Measurements from ENCODE around the gene CSMD2.

The CSMD2 gene

GRCh38 chr1:33636209-33636608 is 528.8 kb downstream of the CSMD2 start:
- CTCF ChIA-PET = interaction anchor here (0.9 kb wide), 1 partner anchor 1106 kb away, joined by 3 read pairs; no protein-coding TSS in a partner anchor
- TF ChIP-seq FOXA1 (IDR thresholded peaks at IDR 0.05) = no peak
- POLR2A ChIA-PET = no interaction called here
- DNase-seq (ENCODE audit: extremely low spot score) = no peak

GRCh38 chr1:33635336-33636012 is 529.6 kb downstream of the CSMD2 start:
- TF ChIP-seq BHLHE40 (IDR thresholded peaks at IDR 0.05; ENCODE audit: borderline replicate concordance) (no peak), ZNF384 (IDR thresholded peaks at IDR 0.05) (no peak), FOXA1 (IDR thresholded peaks at IDR 0.05) (no peak)
- TF ChIP-seq, protein P1, sequence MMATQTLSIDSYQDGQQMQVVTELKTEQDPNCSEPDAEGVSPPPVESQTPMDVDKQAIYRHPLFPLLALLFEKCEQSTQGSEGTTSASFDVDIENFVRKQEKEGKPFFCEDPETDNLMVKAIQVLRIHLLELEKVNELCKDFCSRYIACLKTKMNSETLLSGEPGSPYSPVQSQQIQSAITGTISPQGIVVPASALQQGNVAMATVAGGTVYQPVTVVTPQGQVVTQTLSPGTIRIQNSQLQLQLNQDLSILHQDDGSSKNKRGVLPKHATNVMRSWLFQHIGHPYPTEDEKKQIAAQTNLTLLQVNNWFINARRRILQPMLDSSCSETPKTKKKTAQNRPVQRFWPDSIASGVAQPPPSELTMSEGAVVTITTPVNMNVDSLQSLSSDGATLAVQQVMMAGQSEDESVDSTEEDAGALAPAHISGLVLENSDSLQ (IDR thresholded peaks at IDR 0.05) = no peak
- CTCF ChIA-PET = interaction anchor here (0.9 kb wide), 1 partner anchor 1107 kb away, joined by 3 read pairs; no protein-coding TSS in a partner anchor
- POLR2A ChIA-PET = no interaction called here
- no peak for DNase-seq (ENCODE audit: extremely low spot score)

DNA sequence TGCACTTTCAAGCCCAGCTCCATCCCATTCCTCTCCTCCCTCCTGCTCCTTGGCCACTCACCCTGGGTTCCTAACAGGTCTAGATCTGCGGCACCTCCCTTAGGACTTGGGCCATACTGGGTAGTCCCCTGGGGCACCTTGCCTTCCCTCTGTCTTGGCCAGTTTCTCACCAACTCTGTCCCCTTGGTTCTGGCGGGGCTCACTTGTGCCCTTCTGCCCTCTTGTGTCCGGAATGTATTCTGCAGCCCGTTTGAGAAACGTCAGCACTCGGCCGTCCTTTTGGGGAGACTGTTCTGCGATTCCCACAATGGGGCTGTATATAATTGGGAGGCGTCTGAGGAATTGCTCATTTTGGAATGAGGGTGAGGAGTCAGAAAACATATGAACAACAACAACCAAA is 530.2 kb downstream of the CSMD2 start:
- TF ChIP-seq NFRKB (IDR thresholded peaks at IDR 0.05) (no peak), LEF1 (IDR thresholded peaks at IDR 0.05; ENCODE audit: borderline replicate concordance) (no peak), SUZ12 (IDR thresholded peaks at IDR 0.05) (no peak), CTBP1 (IDR thresholded peaks at IDR 0.05; ENCODE audit: borderline replicate concordance) (no peak), SP1 (IDR thresholded peaks at IDR 0.05) (no peak), FOXK2 (IDR thresholded peaks at IDR 0.05) (no peak), FOXA1 (IDR thresholded peaks at IDR 0.05) (no peak), BHLHE40 (IDR thresholded peaks at IDR 0.05; ENCODE audit: borderline replicate concordance) (no peak), ELF4 (IDR thresholded peaks at IDR 0.05) (no peak), ARNT (IDR thresholded peaks at IDR 0.05) (no peak), HDGF (IDR thresholded peaks at IDR 0.05; ENCODE audit: borderline replicate concordance) (no peak), ZNF384 (IDR thresholded peaks at IDR 0.05) (no peak)
- TF ChIP-seq, protein P1 (IDR thresholded peaks at IDR 0.05) = no peak
- ChIA-PET CTCF (interaction anchor here (0.6 kb wide), 1 partner anchor 405 kb away, joined by 3 read pairs; no protein-coding TSS in a partner anchor), POLR2A (no interaction called here)
- peak; percentile 70 for DNase-seq (ENCODE audit: extremely low spot score)

GRCh38 chr1:33634143-33634542 is 530.9 kb downstream of the CSMD2 start:
- POLR2A ChIA-PET = no interaction called here
- TF ChIP-seq FOXK2 (IDR thresholded peaks at IDR 0.05) = no peak
- TF ChIP-seq LEF1 (IDR thresholded peaks at IDR 0.05; ENCODE audit: borderline replicate concordance) = no peak
- TF ChIP-seq SUZ12 (IDR thresholded peaks at IDR 0.05) = no peak
- TF ChIP-seq SP1 (IDR thresholded peaks at IDR 0.05) = no peak
- no peak for TF ChIP-seq NFRKB (IDR thresholded peaks at IDR 0.05)
- TF ChIP-seq HDGF (IDR thresholded peaks at IDR 0.05; ENCODE audit: borderline replicate concordance) = no peak
- TF ChIP-seq ARNT (IDR thresholded peaks at IDR 0.05) = no peak
- TF ChIP-seq BHLHE40 (IDR thresholded peaks at IDR 0.05; ENCODE audit: borderline replicate concordance) = no peak
- no peak for TF ChIP-seq ELF4 (IDR thresholded peaks at IDR 0.05)
- no peak for TF ChIP-seq L3MBTL2 (conservative IDR thresholded peaks at IDR 0.05)
- TF ChIP-seq ZNF384 (IDR thresholded peaks at IDR 0.05) = no peak
- no peak for TF ChIP-seq CTBP1 (IDR thresholded peaks at IDR 0.05; ENCODE audit: borderline replicate concordance)
- TF ChIP-seq, protein P1 (IDR thresholded peaks at IDR 0.05) = no peak
- no peak for TF ChIP-seq FOXM1 (IDR thresholded peaks at IDR 0.05; ENCODE audit: borderline replicate concordance)
- TF ChIP-seq TARDBP (IDR thresholded peaks at IDR 0.05) = no peak
- DNase-seq (ENCODE audit: extremely low spot score) = no peak
- CTCF ChIA-PET = interaction anchor here (0.6 to 1.9 kb wide), 11 partner anchors 8 to 1108 kb away, joined by 3 to 11 read pairs (median 5); no protein-coding TSS in a partner anchor

GRCh38 chr1:33633019-33633801 is 531.8 kb downstream of the CSMD2 start:
- TF ChIP-seq FOXM1 (IDR thresholded peaks at IDR 0.05; ENCODE audit: borderline replicate concordance) = no peak
- no peak for TF ChIP-seq NFRKB (IDR thresholded peaks at IDR 0.05)
- TF ChIP-seq ELF4 (IDR thresholded peaks at IDR 0.05) = no peak
- no peak for TF ChIP-seq ARNT (IDR thresholded peaks at IDR 0.05)
- TF ChIP-seq HDGF (IDR thresholded peaks at IDR 0.05; ENCODE audit: borderline replicate concordance) = no peak
- TF ChIP-seq, protein P1 (IDR thresholded peaks at IDR 0.05) = no peak
- no peak for TF ChIP-seq TARDBP (IDR thresholded peaks at IDR 0.05)
- TF ChIP-seq L3MBTL2 (conservative IDR thresholded peaks at IDR 0.05) = peak; percentile 66
- no peak for TF ChIP-seq FOXA1 (IDR thresholded peaks at IDR 0.05)
- TF ChIP-seq BHLHE40 (IDR thresholded peaks at IDR 0.05; ENCODE audit: borderline replicate concordance) = no peak
- TF ChIP-seq SUZ12 (IDR thresholded peaks at IDR 0.05) = no peak
- no peak for TF ChIP-seq SP1 (IDR thresholded peaks at IDR 0.05)
- TF ChIP-seq ZNF384 (IDR thresholded peaks at IDR 0.05) = peak; percentile 7; the same call in 1 of the 2 replicates
- no peak for TF ChIP-seq CTBP1 (IDR thresholded peaks at IDR 0.05; ENCODE audit: borderline replicate concordance)
- no peak for TF ChIP-seq FOXK2 (IDR thresholded peaks at IDR 0.05)
- no peak for TF ChIP-seq LEF1 (IDR thresholded peaks at IDR 0.05; ENCODE audit: borderline replicate concordance)
- peak; percentile 97 for DNase-seq (ENCODE audit: extremely low spot score)
- CTCF ChIA-PET = interaction anchor here (0.5 to 1.9 kb wide), 18 partner anchors 9 to 1109 kb away, joined by 3 to 11 read pairs (median 4); no protein-coding TSS in a partner anchor
- POLR2A ChIA-PET = no interaction called here

Data from HEK293T (cell line).